Activated effector memory CD4-positive, alpha-beta T cell treated with anti-CD3 and anti-CD28 coated beads, Interleukin-2, amount 50 U/mL, for 16 hours (primary cell): Measurements from ENCODE around the gene REELD1.

Experiments used
- DNase-seq: peaks from one replicate; pipeline ENCODE4 v3.0.0-alpha.2; 2020

The REELD1 gene

GRCh38 chr4:146229406-146229805 is 15.1 kb downstream of the REELD1 start:
- DNase-seq = no peak

GRCh38 chr4:146232131-146232722 is 17.9 kb downstream of the REELD1 start:
- no peak for DNase-seq

GRCh38 chr4:146235654-146236177 is 21.4 kb downstream of the REELD1 start:
- no peak for DNase-seq

- no peak for DNase-seq
These were observed 21.9 kb downstream of the REELD1 start for GRCh38 chr4:146236216-146236615.

GRCh38 chr4:146237092-146237491 is 22.8 kb downstream of the REELD1 start:
- DNase-seq = no peak

- DNase-seq = no peak
These were observed 23.8 kb downstream of the REELD1 start for GRCh38 chr4:146238107-146238506.

- DNase-seq = peak; percentile 84
These were observed 29.0 kb downstream of the REELD1 start for GRCh38 chr4:146243141-146243882.

GRCh38 chr4:146243883-146244277 is 29.5 kb downstream of the REELD1 start:
- DNase-seq = no peak

GRCh38 chr4:146244496-146244895 is 30.2 kb downstream of the REELD1 start:
- DNase-seq = no peak

- no peak for DNase-seq
These were observed 30.9 kb downstream of the REELD1 start for GRCh38 chr4:146245246-146245645.

- no peak for DNase-seq
These were observed 31.5 kb downstream of the REELD1 start for GRCh38 chr4:146245850-146246249.

- DNase-seq = no peak
These were observed 32.0 kb downstream of the REELD1 start for GRCh38 chr4:146246381-146246780.

- DNase-seq = no peak
These were observed 33.0 kb downstream of the REELD1 start for GRCh38 chr4:146247356-146247755.

- no peak for DNase-seq
These were observed 38.8 kb downstream of the REELD1 start for GRCh38 chr4:146252969-146253611.

GRCh38 chr4:146255463-146255862 is 41.1 kb downstream of the REELD1 start:
- DNase-seq = no peak

- no peak for DNase-seq
These were observed 41.5 kb downstream of the REELD1 start for GRCh38 chr4:146255874-146256273.

GRCh38 chr4:146256328-146256727 is 42.0 kb downstream of the REELD1 start:
- no peak for DNase-seq

GRCh38 chr4:146257511-146257910 is 43.2 kb downstream of the REELD1 start:
- DNase-seq = no peak

- DNase-seq = no peak
These were observed 46.2 kb downstream of the REELD1 start for GRCh38 chr4:146260521-146260920.

- no peak for DNase-seq
These were observed 46.7 kb downstream of the REELD1 start for GRCh38 chr4:146261041-146261440.

- DNase-seq = no peak
These were observed 49.5 kb downstream of the REELD1 start for GRCh38 chr4:146263793-146264192.

GRCh38 chr4:146265950-146266490 is 51.7 kb downstream of the REELD1 start:
- DNase-seq = no peak

GRCh38 chr4:146267826-146268225 is 53.5 kb downstream of the REELD1 start:
- DNase-seq = no peak

- no peak for DNase-seq
These were observed 54.9 kb downstream of the REELD1 start for GRCh38 chr4:146269228-146269653.
